ENCODE data around the gene UMAD1.

UMAD1 gene

GRCh38 chr7:7808626-7809025 is 168.1 kb downstream of the UMAD1 start:
- H3K79me1 ChIP-seq (replicated peaks; ENCODE audit: low read length, poor library complexity, severe bottlenecking), result no peaks in the 10 kb centered on the region
- no peak overlapping the region for H3K4me3 ChIP-seq (ENCODE audit: insufficient read depth in 1 of 2, low read depth in 1 of 2, low read length in 2 of 2)
- H3K18ac ChIP-seq (ENCODE audit: low read depth in 1 of 2, low read length in 2 of 2), result no peak overlapping the region
- no peak overlapping the region for H2BK15ac ChIP-seq (ENCODE audit: low read depth, poor library complexity, severe bottlenecking)
- no peak overlapping the region for H3K27ac ChIP-seq (ENCODE audit: low read length, poor library complexity, severe bottlenecking)
- H4K8ac ChIP-seq (ENCODE audit: low read length), result no peak overlapping the region
- no peak overlapping the region for H2BK120ac ChIP-seq (ENCODE audit: low read depth, low read length)
- no peak overlapping the region for H3K23ac ChIP-seq (ENCODE audit: low read length in 2 of 2)
- H2BK12ac ChIP-seq (ENCODE audit: low read length in 2 of 2), result no peak overlapping the region
- no peak overlapping the region for H3K9ac ChIP-seq (ENCODE audit: low read length)
- peak overlapping the region; percentile 79 for H2BK5ac ChIP-seq (ENCODE audit: low read depth, low read length, poor library complexity, severe bottlenecking)
- no peaks in the 10 kb centered on the region for H3K9me3 ChIP-seq (ENCODE audit: control insufficient read depth, low read length)
- H3K4me2 ChIP-seq (ENCODE audit: low read length, poor library complexity, severe bottlenecking), result no peak overlapping the region
- WGBS, result no CpG with 5 or more reads among the region's 1 CpG
- H3K36me3 ChIP-seq (ENCODE audit: control insufficient read depth in 1 of 2, insufficient read depth in 2 of 2, low read depth in 1 of 2, low read length in 2 of 2), result no peaks in the 10 kb centered on the region
- H2AK5ac ChIP-seq (ENCODE audit: low read length, severe bottlenecking), result no peak overlapping the region
- no peak overlapping the region for H3K14ac ChIP-seq (ENCODE audit: low read length in 2 of 2)
- no peaks in the 10 kb centered on the region for H3K4me1 ChIP-seq (ENCODE audit: control insufficient read depth, insufficient read depth, low read depth, low read length)
- H2AFZ ChIP-seq (ENCODE audit: low read depth, low read length), result no peak overlapping the region
- no peak for DNase-seq
- H4K91ac ChIP-seq (ENCODE audit: low read length), result no peak overlapping the region
- no peaks in the 10 kb centered on the region for H3K27me3 ChIP-seq (ENCODE audit: control insufficient read depth in 1 of 2, insufficient read depth in 1 of 2, low read length in 2 of 2)
- H3K4ac ChIP-seq (ENCODE audit: low read depth in 1 of 2, low read length in 2 of 2), result no peak overlapping the region

GRCh38 chr7:7810380-7810779 is 169.8 kb downstream of the UMAD1 start:
- H3K4me1 ChIP-seq (ENCODE audit: control insufficient read depth, insufficient read depth, low read depth, low read length), result no peaks in the 10 kb centered on the region
- no peaks in the 10 kb centered on the region for H3K79me1 ChIP-seq (replicated peaks; ENCODE audit: low read length, poor library complexity, severe bottlenecking)
- no peak overlapping the region for H3K4ac ChIP-seq (ENCODE audit: low read depth in 1 of 2, low read length in 2 of 2)
- H2AFZ ChIP-seq (ENCODE audit: low read depth, low read length), result no peak overlapping the region
- H3K27me3 ChIP-seq (ENCODE audit: control insufficient read depth in 1 of 2, insufficient read depth in 1 of 2, low read length in 2 of 2), result no peaks in the 10 kb centered on the region
- H3K27ac ChIP-seq (ENCODE audit: low read length, poor library complexity, severe bottlenecking), result no peak overlapping the region
- no peak overlapping the region for H2BK120ac ChIP-seq (ENCODE audit: low read depth, low read length)
- H2BK15ac ChIP-seq (ENCODE audit: low read depth, poor library complexity, severe bottlenecking), result no peak overlapping the region
- no peak overlapping the region for H3K4me2 ChIP-seq (ENCODE audit: low read length, poor library complexity, severe bottlenecking)
- no peak overlapping the region for H2BK12ac ChIP-seq (ENCODE audit: low read length in 2 of 2)
- no peak for DNase-seq
- no peak overlapping the region for H3K9ac ChIP-seq (ENCODE audit: low read length)
- WGBS, result 89% methylated on average over 1 of the region's 1 CpG
- no peak overlapping the region for H2BK5ac ChIP-seq (ENCODE audit: low read depth, low read length, poor library complexity, severe bottlenecking)
- no peak overlapping the region for H3K4me3 ChIP-seq (ENCODE audit: insufficient read depth in 1 of 2, low read depth in 1 of 2, low read length in 2 of 2)
- H3K9me3 ChIP-seq (ENCODE audit: control insufficient read depth, low read length), result no peaks in the 10 kb centered on the region
- no peak overlapping the region for H4K8ac ChIP-seq (ENCODE audit: low read length)
- H3K14ac ChIP-seq (ENCODE audit: low read length in 2 of 2), result no peak overlapping the region
- no peak overlapping the region for H3K23ac ChIP-seq (ENCODE audit: low read length in 2 of 2)
- H3K18ac ChIP-seq (ENCODE audit: low read depth in 1 of 2, low read length in 2 of 2), result no peak overlapping the region
- no peak overlapping the region for H2AK5ac ChIP-seq (ENCODE audit: low read length, severe bottlenecking)
- no peak overlapping the region for H4K91ac ChIP-seq (ENCODE audit: low read length)
- H3K36me3 ChIP-seq (ENCODE audit: control insufficient read depth in 1 of 2, insufficient read depth in 2 of 2, low read depth in 1 of 2, low read length in 2 of 2), result no peaks in the 10 kb centered on the region

DNA sequence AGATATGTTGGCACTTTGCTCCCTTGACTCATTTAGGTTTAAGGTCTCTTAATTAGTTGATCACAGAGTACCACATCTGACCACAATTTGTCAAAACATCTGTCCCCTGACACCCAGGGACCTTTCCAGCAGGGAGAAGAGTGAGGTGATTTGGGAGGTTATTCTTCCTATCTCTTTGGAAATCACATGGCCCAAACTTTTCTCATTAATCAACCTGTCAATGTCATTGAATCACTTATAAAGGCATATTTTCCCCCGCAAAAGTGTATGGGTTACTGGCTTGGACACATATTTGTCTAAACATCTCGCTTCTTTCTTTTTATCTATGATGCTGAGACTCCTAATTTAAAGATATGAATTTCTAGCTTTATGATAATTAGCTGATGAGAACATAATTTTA is 170.3 kb downstream of the UMAD1 start:
- no peak overlapping the region for H3K14ac ChIP-seq (ENCODE audit: low read length in 2 of 2)
- no peak overlapping the region for H2BK12ac ChIP-seq (ENCODE audit: low read length in 2 of 2)
- no peak overlapping the region for H4K91ac ChIP-seq (ENCODE audit: low read length)
- no peak for DNase-seq
- H3K4ac ChIP-seq (ENCODE audit: low read depth in 1 of 2, low read length in 2 of 2), result no peak overlapping the region
- H2AFZ ChIP-seq (ENCODE audit: low read depth, low read length), result no peak overlapping the region
- no peak overlapping the region for H2BK120ac ChIP-seq (ENCODE audit: low read depth, low read length)
- H3K18ac ChIP-seq (ENCODE audit: low read depth in 1 of 2, low read length in 2 of 2), result no peak overlapping the region
- whole genome bisulfite sequencing, result no CpG with 5 or more reads among the region's 2 CpGs
- H3K9me3 ChIP-seq (ENCODE audit: control insufficient read depth, low read length), result no peaks in the 10 kb centered on the region
- no peak overlapping the region for H3K4me3 ChIP-seq (ENCODE audit: insufficient read depth in 1 of 2, low read depth in 1 of 2, low read length in 2 of 2)
- H3K23ac ChIP-seq (ENCODE audit: low read length in 2 of 2), result no peak overlapping the region
- no peak overlapping the region for H4K8ac ChIP-seq (ENCODE audit: low read length)
- no peak overlapping the region for H2BK15ac ChIP-seq (ENCODE audit: low read depth, poor library complexity, severe bottlenecking)
- no peak overlapping the region for H3K4me2 ChIP-seq (ENCODE audit: low read length, poor library complexity, severe bottlenecking)
- H3K79me1 ChIP-seq (replicated peaks; ENCODE audit: low read length, poor library complexity, severe bottlenecking), result no peaks in the 10 kb centered on the region
- no peak overlapping the region for H2BK5ac ChIP-seq (ENCODE audit: low read depth, low read length, poor library complexity, severe bottlenecking)
- H3K27ac ChIP-seq (ENCODE audit: low read length, poor library complexity, severe bottlenecking), result no peak overlapping the region
- H3K27me3 ChIP-seq (ENCODE audit: control insufficient read depth in 1 of 2, insufficient read depth in 1 of 2, low read length in 2 of 2), result no peaks in the 10 kb centered on the region
- H2AK5ac ChIP-seq (ENCODE audit: low read length, severe bottlenecking), result no peak overlapping the region
- no peaks in the 10 kb centered on the region for H3K4me1 ChIP-seq (ENCODE audit: control insufficient read depth, insufficient read depth, low read depth, low read length)
- no peak overlapping the region for H3K9ac ChIP-seq (ENCODE audit: low read length)
- H3K36me3 ChIP-seq (ENCODE audit: control insufficient read depth in 1 of 2, insufficient read depth in 2 of 2, low read depth in 1 of 2, low read length in 2 of 2), result no peaks in the 10 kb centered on the region

GRCh38 chr7:7812112-7812511 is 171.6 kb downstream of the UMAD1 start:
- Histone ChIP-seq H3K79me1 (replicated peaks; ENCODE audit: low read length, poor library complexity, severe bottlenecking) (no peaks in the 10 kb centered on the region), H3K4me2 (ENCODE audit: low read length, poor library complexity, severe bottlenecking) (no peak overlapping the region), H4K91ac (ENCODE audit: low read length) (no peak overlapping the region), H2AK5ac (ENCODE audit: low read length, severe bottlenecking) (no peak overlapping the region), H3K23ac (ENCODE audit: low read length in 2 of 2) (no peak overlapping the region), H3K4me1 (ENCODE audit: control insufficient read depth, insufficient read depth, low read depth, low read length) (no peaks in the 10 kb centered on the region), H3K4me3 (ENCODE audit: insufficient read depth in 1 of 2, low read depth in 1 of 2, low read length in 2 of 2) (no peak overlapping the region), H2AFZ (ENCODE audit: low read depth, low read length) (no peak overlapping the region), H3K9me3 (ENCODE audit: control insufficient read depth, low read length) (no peaks in the 10 kb centered on the region), H4K8ac (ENCODE audit: low read length) (no peak overlapping the region), H3K36me3 (ENCODE audit: control insufficient read depth in 1 of 2, insufficient read depth in 2 of 2, low read depth in 1 of 2, low read length in 2 of 2) (no peaks in the 10 kb centered on the region), H3K14ac (ENCODE audit: low read length in 2 of 2) (no peak overlapping the region), H3K4ac (ENCODE audit: low read depth in 1 of 2, low read length in 2 of 2) (no peak overlapping the region), H3K27ac (ENCODE audit: low read length, poor library complexity, severe bottlenecking) (no peak overlapping the region), H2BK5ac (ENCODE audit: low read depth, low read length, poor library complexity, severe bottlenecking) (no peak overlapping the region), H2BK15ac (ENCODE audit: low read depth, poor library complexity, severe bottlenecking) (no peak overlapping the region), H3K9ac (ENCODE audit: low read length) (no peak overlapping the region), H3K18ac (ENCODE audit: low read depth in 1 of 2, low read length in 2 of 2) (no peak overlapping the region), H3K27me3 (ENCODE audit: control insufficient read depth in 1 of 2, insufficient read depth in 1 of 2, low read length in 2 of 2) (no peaks in the 10 kb centered on the region), H2BK12ac (ENCODE audit: low read length in 2 of 2) (no peak overlapping the region), H2BK120ac (ENCODE audit: low read depth, low read length) (no peak overlapping the region)
- DNase-seq, result no peak
- WGBS, result no CpG with 5 or more reads among the region's 1 CpG

All from mesenchymal stem cell (in vitro differentiated cells and primary cell).